GM13976 (cell line): ENCODE measurements around the gene HYLS1.

Experiments used
- DNase-seq: peaks from one replicate; pipeline ENCODE4 v3.0.0; 2012; ENCODE audit warnings: low spot score
- in situ Hi-C: fragments of 300-500 bp; cut with MboI; formaldehyde crosslinking; loops from one replicate; pipeline ENCODE4 v1.12.0; 2022; ENCODE audit warnings: low sequenced_read_pairs, mixed read lengths, inconsistent platforms; ENCODE audit not compliant: unreplicated experiment
- TF ChIP-seq, protein P1 (sequence below): IDR thresholded peaks from 2 replicates; pipeline ENCODE4 v1.5.1; 2012; ENCODE audit warnings: borderline replicate concordance, mild to moderate bottlenecking; ENCODE audit not compliant: insufficient read depth; ENCODE audit errors: extremely low read depth, missing control alignments, control extremely low read depth

HYLS1 gene

DNA sequence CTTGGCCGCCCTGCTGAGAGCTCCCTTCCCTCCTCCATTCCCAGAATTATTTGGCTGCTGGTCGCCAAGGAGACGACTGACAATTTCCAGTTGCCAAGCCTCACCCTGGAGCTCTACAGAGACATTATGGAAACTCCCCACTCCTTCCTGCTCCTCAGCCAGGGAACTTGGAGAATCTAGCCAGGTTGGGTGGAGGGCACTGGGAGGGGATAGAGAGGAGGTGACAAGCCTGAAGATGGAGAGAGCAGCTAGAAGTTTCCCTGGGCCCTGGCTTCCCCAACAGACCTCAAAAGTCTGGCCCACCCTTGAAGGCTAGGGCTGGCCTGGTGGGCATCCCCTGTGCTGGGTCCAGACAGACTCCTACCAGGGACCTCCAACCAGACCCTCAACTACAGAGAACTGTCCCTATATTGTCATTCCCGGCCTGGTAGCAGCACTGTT, 51.6 kb downstream of the HYLS1 start:
- no peak for DNase-seq
- in situ Hi-C loops: no loop called here
- TF ChIP-seq, protein P1, sequence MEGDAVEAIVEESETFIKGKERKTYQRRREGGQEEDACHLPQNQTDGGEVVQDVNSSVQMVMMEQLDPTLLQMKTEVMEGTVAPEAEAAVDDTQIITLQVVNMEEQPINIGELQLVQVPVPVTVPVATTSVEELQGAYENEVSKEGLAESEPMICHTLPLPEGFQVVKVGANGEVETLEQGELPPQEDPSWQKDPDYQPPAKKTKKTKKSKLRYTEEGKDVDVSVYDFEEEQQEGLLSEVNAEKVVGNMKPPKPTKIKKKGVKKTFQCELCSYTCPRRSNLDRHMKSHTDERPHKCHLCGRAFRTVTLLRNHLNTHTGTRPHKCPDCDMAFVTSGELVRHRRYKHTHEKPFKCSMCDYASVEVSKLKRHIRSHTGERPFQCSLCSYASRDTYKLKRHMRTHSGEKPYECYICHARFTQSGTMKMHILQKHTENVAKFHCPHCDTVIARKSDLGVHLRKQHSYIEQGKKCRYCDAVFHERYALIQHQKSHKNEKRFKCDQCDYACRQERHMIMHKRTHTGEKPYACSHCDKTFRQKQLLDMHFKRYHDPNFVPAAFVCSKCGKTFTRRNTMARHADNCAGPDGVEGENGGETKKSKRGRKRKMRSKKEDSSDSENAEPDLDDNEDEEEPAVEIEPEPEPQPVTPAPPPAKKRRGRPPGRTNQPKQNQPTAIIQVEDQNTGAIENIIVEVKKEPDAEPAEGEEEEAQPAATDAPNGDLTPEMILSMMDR: no peak

GRCh38 chr11:125940145-125940544, 52.7 kb downstream of the HYLS1 start:
- TF ChIP-seq, protein P1: no peak
- in situ Hi-C loops: no loop called here
- DNase-seq: no peak

GRCh38 chr11:125941267-125941618, 53.8 kb downstream of the HYLS1 start:
- TF ChIP-seq, protein P1: no peak
- DNase-seq: no peak

GRCh38 chr11:125941619-125942611, 54.4 kb downstream of the HYLS1 start:
- peak; percentile 81 for DNase-seq
- TF ChIP-seq, protein P1: peak; percentile 56
- in situ Hi-C loops: no loop called here

More at GRCh38 chr11:125941267-125941618, 53.8 kb downstream of the HYLS1 start:
- in situ Hi-C loops: no loop called here

- DNase-seq: no peak
- in situ Hi-C loops: no loop called here
- TF ChIP-seq, protein P1: no peak
These were observed 55.4 kb downstream of the HYLS1 start for GRCh38 chr11:125942771-125943428.

GRCh38 chr11:125943661-125944349, 56.3 kb downstream of the HYLS1 start:
- in situ Hi-C loops: no loop called here
- TF ChIP-seq, protein P1: no peak
- DNase-seq: no peak
